Trophoblast cell (in vitro differentiated cells and primary cell): ENCODE measurements around the gene YWHAH.

Source experiments
- DNase-seq, 2 donors: peaks; one replicate each; pipeline ENCODE4 v3.0.0-alpha.2; 2016
- H2AFZ ChIP-seq: 2 replicates; pipeline ENCODE4 v1.6.1; 2013; ENCODE audit warnings: low read length, moderate library complexity, mild to moderate bottlenecking; ENCODE audit not compliant: insufficient read depth, poor library complexity
- H2AK5ac ChIP-seq: 2 replicates; pipeline ENCODE4 v1.6.1; 2013; ENCODE audit warnings: mild to moderate bottlenecking, low read length
- H2BK120ac ChIP-seq: 2 replicates; pipeline ENCODE4 v1.6.1; 2013; ENCODE audit warnings: low read length, mild to moderate bottlenecking, moderate library complexity; ENCODE audit not compliant: insufficient read depth, poor library complexity
- H2BK12ac ChIP-seq: 2 replicates; pipeline ENCODE4 v1.6.1; 2013; ENCODE audit warnings: mild to moderate bottlenecking, low read length, moderate library complexity
- H2BK5ac ChIP-seq: 2 replicates; pipeline ENCODE4 v1.6.1; 2013; ENCODE audit warnings: low read length, low read depth, moderate library complexity, mild to moderate bottlenecking; ENCODE audit not compliant: poor library complexity
- H3K14ac ChIP-seq: 2 replicates; pipeline ENCODE4 v1.6.1; 2013; ENCODE audit warnings: mild to moderate bottlenecking, low read length
- H3K18ac ChIP-seq: 2 replicates; pipeline ENCODE4 v1.6.1; 2013; ENCODE audit warnings: mild to moderate bottlenecking, low read length
- H3K23ac ChIP-seq: 2 replicates; pipeline ENCODE4 v1.6.1; 2013; ENCODE audit warnings: low read length
- H3K27ac ChIP-seq: 2 replicates; pipeline ENCODE4 v1.5.1; 2013; ENCODE audit warnings: low read depth, mild to moderate bottlenecking, inconsistent platforms, low read length, moderate library complexity
- H3K27me3 ChIP-seq: 2 replicates; pipeline ENCODE4 v1.6.1; 2013; ENCODE audit warnings: inconsistent platforms, mild to moderate bottlenecking, low read length, moderate library complexity; ENCODE audit not compliant: insufficient read depth
- H3K36me3 ChIP-seq, 2 experiments: 1 replicate in 1 of 2; 2 replicates in 1 of 2; pipeline ENCODE4 v1.6.1; 2013; ENCODE audit warnings: low read length in 2 of 2, mild to moderate bottlenecking in 2 of 2, moderate library complexity in 1 of 2; ENCODE audit not compliant: insufficient read depth in 2 of 2, control insufficient read depth in 1 of 2
- H3K4ac ChIP-seq: 2 replicates; pipeline ENCODE4 v1.6.1; 2013; ENCODE audit warnings: low read depth, mild to moderate bottlenecking, low read length, moderate library complexity
- H3K4me1 ChIP-seq, 2 experiments: 1 replicate in 1 of 2; 2 replicates in 1 of 2; pipeline ENCODE4 v1.6.1; 2013; ENCODE audit warnings: low read length in 2 of 2, mild to moderate bottlenecking in 2 of 2, moderate library complexity in 1 of 2; ENCODE audit not compliant: insufficient read depth in 2 of 2, control insufficient read depth in 1 of 2
- H3K4me2 ChIP-seq: 2 replicates; pipeline ENCODE4 v1.6.1; 2013; ENCODE audit warnings: inconsistent platforms, mild to moderate bottlenecking, low read length, moderate library complexity
- H3K4me3 ChIP-seq: 2 replicates; pipeline ENCODE4 v1.5.1; 2013; ENCODE audit warnings: mild to moderate bottlenecking, low read depth, low read length, inconsistent platforms
- H3K79me1 ChIP-seq: one replicate; pipeline ENCODE4 v1.6.1; 2013; ENCODE audit warnings: low read length
- H3K79me2 ChIP-seq: 2 replicates; pipeline ENCODE4 v1.6.1; 2013; ENCODE audit warnings: low read length, mild to moderate bottlenecking; ENCODE audit not compliant: control insufficient read depth, insufficient read depth, poor library complexity
- H3K9ac ChIP-seq: 2 replicates; pipeline ENCODE4 v1.6.1; 2013; ENCODE audit warnings: mild to moderate bottlenecking, low read length
- H3K9me3 ChIP-seq: 2 replicates; pipeline ENCODE4 v1.6.1; 2013; ENCODE audit warnings: low read depth, mild to moderate bottlenecking, control low read depth, inconsistent platforms, low read length; ENCODE audit not compliant: insufficient read depth
- H4K12ac ChIP-seq: 2 replicates; pipeline ENCODE4 v1.6.1; 2013; ENCODE audit warnings: low read depth, mild to moderate bottlenecking, low read length, moderate library complexity
- H4K8ac ChIP-seq: 2 replicates; pipeline ENCODE4 v1.6.1; 2013; ENCODE audit warnings: low read depth, mild to moderate bottlenecking, low read length, moderate library complexity
- H4K91ac ChIP-seq: one replicate; pipeline ENCODE4 v1.6.1; 2013; ENCODE audit warnings: low read depth, mild to moderate bottlenecking, low read length, moderate library complexity
- WGBS: extraction: QIAGEN DNeasy Blood & Tissue Kit; methylation state at CpG from one replicate; pipeline ENCODE4 v1.1.7; 2013; ENCODE audit warnings: missing lambda C conversion rate; ENCODE audit not compliant: insufficient read length, insufficient coverage; ENCODE audit errors: extremely low coverage; 5-methylcytosine and 5-hydroxymethylcytosine counted together

Gene YWHAH

DNA sequence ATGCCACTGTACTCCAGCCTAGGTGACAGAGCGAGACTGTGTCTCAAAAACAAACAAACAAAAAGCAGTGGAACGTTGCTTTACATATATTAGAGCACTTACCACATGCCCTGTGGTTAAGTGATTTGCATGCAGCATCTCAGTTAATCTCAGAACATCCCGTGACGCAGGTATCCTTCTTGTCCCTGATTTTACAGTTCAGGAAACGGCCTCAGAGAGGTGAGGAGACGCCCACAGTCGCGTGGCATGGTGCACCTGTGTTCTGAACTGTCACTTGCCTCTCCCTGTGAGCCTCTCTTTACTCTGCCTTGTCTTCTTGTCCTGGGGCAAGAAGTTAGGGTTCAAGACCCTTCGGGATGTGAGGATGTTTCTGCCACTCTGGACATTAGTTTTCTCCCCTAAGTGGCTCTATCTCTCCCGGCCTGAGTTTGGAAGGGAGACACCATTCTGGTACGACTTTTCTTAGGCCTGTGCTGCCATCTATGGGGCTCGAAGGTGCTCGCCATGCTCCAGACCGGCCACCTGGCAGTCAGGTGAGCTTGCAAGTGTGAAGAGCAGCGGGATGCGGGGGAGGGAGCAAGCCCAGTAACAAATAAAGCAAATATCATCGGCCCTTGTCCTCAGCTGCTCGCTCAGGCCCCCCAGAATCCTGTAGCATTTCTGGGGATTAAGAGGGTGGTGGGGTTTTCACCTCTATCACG is 25.6 kb downstream of the YWHAH start:
- Histone ChIP-seq H2AFZ (peak overlapping the region; percentile 55), H4K12ac (no peak overlapping the region), H3K9ac (no peak overlapping the region), H2BK5ac (no peak overlapping the region), H3K18ac (no peak overlapping the region), H3K27me3 (no peaks in the 10 kb centered on the region), H3K4me3 (peak overlapping the region; percentile 42), H3K36me3 (no peaks in the 10 kb centered on the region), H3K4me2 (peak overlapping the region; percentile 78), H4K8ac (no peak overlapping the region), H3K79me1 (no peaks in the 10 kb centered on the region), H2BK12ac (no peak overlapping the region), H3K4me1 (peaks cover 0 to 2% of the 10 kb centered on the region in 2 experiments), H4K91ac (no peak overlapping the region), H2BK120ac (no peak overlapping the region), H3K14ac (no peak overlapping the region), H3K4ac (no peak overlapping the region), H3K23ac (no peak overlapping the region), H2AK5ac (no peak overlapping the region), H3K79me2 (no peaks in the 10 kb centered on the region), H3K9me3 (no peaks in the 10 kb centered on the region), H3K27ac (no peak overlapping the region)
- peak; percentile 72 to 85 for DNase-seq
- WGBS: no CpG with 5 or more reads among the region's 19 CpGs

DNA sequence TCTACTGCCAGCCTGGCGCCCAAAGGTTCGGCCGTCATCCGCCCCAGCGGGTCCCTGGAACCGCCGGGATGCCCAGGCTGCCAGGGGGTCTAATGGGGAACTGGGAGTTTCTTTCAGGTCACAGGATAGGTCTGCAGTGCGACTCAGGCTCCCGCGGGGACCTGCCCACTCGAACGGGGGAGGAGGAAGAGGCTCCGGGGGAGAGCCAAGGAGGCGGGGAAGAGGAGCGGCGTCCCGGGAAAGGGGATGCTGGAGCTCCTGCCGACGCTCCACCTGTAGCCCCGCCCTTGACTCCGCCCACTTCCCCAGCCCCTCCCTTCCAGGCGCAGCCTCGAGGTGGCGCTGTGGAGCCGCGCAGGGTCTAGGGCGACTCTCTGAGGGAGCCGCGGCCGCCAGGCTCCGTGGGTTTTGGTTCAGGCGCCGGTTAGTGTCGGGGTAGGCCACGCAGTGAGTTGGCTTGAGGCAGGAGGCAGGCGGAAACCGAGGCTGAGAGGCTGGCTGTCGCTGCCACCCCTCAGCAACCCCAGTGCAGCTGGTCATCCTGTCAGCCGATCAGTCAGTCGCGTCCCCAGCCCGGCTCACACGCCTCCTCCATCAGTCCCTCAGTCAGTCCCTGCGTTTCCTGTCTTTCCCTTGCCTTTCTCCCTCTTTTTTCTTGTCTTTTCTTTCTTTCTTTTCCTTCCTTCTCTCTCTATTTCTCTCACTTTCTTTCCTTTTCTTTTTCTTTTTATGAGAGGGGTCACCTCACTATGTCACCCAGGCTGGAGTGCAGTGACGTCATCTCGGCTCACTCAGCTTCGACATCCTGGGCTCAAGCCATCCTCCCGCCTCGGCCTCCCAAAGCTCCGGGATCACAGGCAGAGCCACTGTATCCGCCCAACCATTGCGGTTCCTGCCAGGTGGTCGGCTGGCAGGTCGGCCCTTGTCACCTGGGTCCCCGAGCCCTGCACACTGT is 26.4 kb downstream of the YWHAH start:
- Histone ChIP-seq H3K18ac (no peak overlapping the region), H3K4me1 (peaks cover 0 to 2% of the 10 kb centered on the region in 2 experiments)
- WGBS: no CpG with 5 or more reads among the region's 55 CpGs

DNA sequence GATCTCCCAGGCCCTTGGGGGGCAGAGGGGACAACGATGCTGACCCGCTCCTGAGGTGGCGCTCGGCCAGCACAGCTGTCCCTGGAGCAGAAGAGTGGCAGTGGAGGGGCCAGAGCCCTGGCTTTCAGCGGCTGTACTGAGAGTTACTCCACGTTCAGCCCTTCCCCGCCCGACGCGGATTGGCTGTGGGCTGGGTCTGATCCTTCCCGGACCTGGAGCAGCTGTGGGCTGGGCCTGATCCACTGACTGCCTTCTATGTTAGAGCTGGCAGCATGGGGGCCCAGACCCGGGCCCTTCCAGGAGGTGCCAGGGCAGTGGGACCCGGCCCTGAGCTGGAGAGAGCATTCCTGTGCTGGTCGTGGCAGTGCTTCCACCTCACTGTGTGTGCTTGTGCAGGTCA is 27.8 kb downstream of the YWHAH start:
- Histone ChIP-seq H3K27ac (no peak overlapping the region), H2BK12ac (no peak overlapping the region), H4K8ac (no peak overlapping the region), H3K4me3 (no peak overlapping the region), H3K9ac (no peak overlapping the region), H2AK5ac (no peak overlapping the region), H3K4ac (no peak overlapping the region), H3K23ac (no peak overlapping the region), H3K18ac (no peak overlapping the region), H3K14ac (no peak overlapping the region), H3K4me1 (peaks cover 0 to 2% of the 10 kb centered on the region in 2 experiments), H3K36me3 (no peaks in the 10 kb centered on the region), H4K12ac (no peak overlapping the region), H3K79me2 (no peaks in the 10 kb centered on the region), H2BK5ac (no peak overlapping the region), H3K79me1 (no peaks in the 10 kb centered on the region), H2BK120ac (no peak overlapping the region), H2AFZ (no peak overlapping the region), H3K4me2 (no peak overlapping the region), H3K27me3 (no peaks in the 10 kb centered on the region), H4K91ac (no peak overlapping the region), H3K9me3 (no peaks in the 10 kb centered on the region)
- DNase-seq: no peak
- WGBS: no CpG with 5 or more reads among the region's 14 CpGs

More for the DNA sequence above, 26.4 kb downstream of the YWHAH start:
- H2BK120ac ChIP-seq: no peak overlapping the region
- H2AFZ ChIP-seq: peak overlapping the region; percentile 55
- peak; percentile 84 to 91 for DNase-seq
- no peak overlapping the region for H4K12ac ChIP-seq
- no peak overlapping the region for H2BK12ac ChIP-seq
- no peaks in the 10 kb centered on the region for H3K27me3 ChIP-seq
- H2AK5ac ChIP-seq: no peak overlapping the region
- H3K9me3 ChIP-seq: no peaks in the 10 kb centered on the region
- no peaks in the 10 kb centered on the region for H3K36me3 ChIP-seq
- no peak overlapping the region for H2BK5ac ChIP-seq
- no peak overlapping the region for H3K4ac ChIP-seq
- no peak overlapping the region for H4K91ac ChIP-seq
- H3K4me2 ChIP-seq: peak overlapping the region; percentile 78
- no peak overlapping the region for H3K14ac ChIP-seq
- H3K23ac ChIP-seq: no peak overlapping the region
- no peaks in the 10 kb centered on the region for H3K79me2 ChIP-seq
- H3K79me1 ChIP-seq: no peaks in the 10 kb centered on the region
- H4K8ac ChIP-seq: peak overlapping the region; percentile 20
- no peak overlapping the region for H3K9ac ChIP-seq
- no peak overlapping the region for H3K27ac ChIP-seq
- peak overlapping the region; percentile 42 for H3K4me3 ChIP-seq

DNA sequence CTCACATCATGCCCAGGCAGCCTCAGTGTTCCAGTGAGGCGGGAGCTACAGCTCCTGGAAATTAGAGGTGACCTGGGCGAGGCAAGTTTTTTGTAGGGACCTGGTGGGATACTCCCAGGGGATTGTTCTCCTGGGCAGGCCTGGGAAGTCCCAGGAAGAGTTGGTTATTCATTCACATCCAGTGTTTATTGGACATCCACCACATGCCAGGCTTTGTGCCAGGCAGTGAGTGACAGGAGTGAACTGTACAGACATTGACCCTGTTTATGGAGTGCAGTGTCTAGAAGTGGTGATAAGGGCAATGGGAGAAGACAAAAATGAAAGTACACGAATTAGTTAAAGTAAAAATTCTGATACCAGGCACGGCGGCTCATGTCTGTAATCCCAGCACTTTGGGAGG is 29.4 kb downstream of the YWHAH start:
- no peak overlapping the region for H3K18ac ChIP-seq
- H2AFZ ChIP-seq: no peak overlapping the region
- H2BK120ac ChIP-seq: no peak overlapping the region
- H3K14ac ChIP-seq: no peak overlapping the region
- H3K4ac ChIP-seq: no peak overlapping the region
- no peak overlapping the region for H3K23ac ChIP-seq
- no peaks in the 10 kb centered on the region for H3K9me3 ChIP-seq
- H2BK12ac ChIP-seq: no peak overlapping the region
- no peak overlapping the region for H4K91ac ChIP-seq
- no peaks in the 10 kb centered on the region for H3K79me2 ChIP-seq
- H3K27ac ChIP-seq: no peak overlapping the region
- peaks cover 0 to 2% of the 10 kb centered on the region in 2 experiments for H3K4me1 ChIP-seq
- H3K27me3 ChIP-seq: no peaks in the 10 kb centered on the region
- H4K8ac ChIP-seq: no peak overlapping the region
- no peaks in the 10 kb centered on the region for H3K36me3 ChIP-seq
- no peak overlapping the region for H3K4me3 ChIP-seq
- no peak for DNase-seq
- no peak overlapping the region for H2AK5ac ChIP-seq
- no peak overlapping the region for H2BK5ac ChIP-seq
- H3K79me1 ChIP-seq: no peaks in the 10 kb centered on the region
- no CpG with 5 or more reads among the region's 5 CpGs for WGBS
- no peak overlapping the region for H3K9ac ChIP-seq
- no peak overlapping the region for H4K12ac ChIP-seq
- H3K4me2 ChIP-seq: no peak overlapping the region
